GM23338 (cell line): ENCODE data around the gene SYT11. TPM values are rescaled to one million over a fixed set of nuclear protein-coding genes. Genes with fewer than 3 reads are reported as not detected.

Source experiments
- ATAC-seq: fragments of 200-7000 bp; cut with Tn5 transposase; 3 replicates; pipeline ENCODE4 v1.9.1; 2020
- DNase-seq: peaks from one replicate; pipeline ENCODE4 v3.0.0-alpha.2; 2015; ENCODE audit warnings: low spot score
- H2AFZ ChIP-seq: fragments of 200-600 bp; sonication (generic); 2 replicates; pipeline ENCODE4 v1.8.0; 2016; ENCODE audit warnings: antibody characterized with exemption, mild to moderate bottlenecking, moderate library complexity
- H3F3A ChIP-seq: fragments of 200-600 bp; sonication (generic); replicated peaks from 2 replicates; pipeline ENCODE4 v1.8.0; 2017; ENCODE audit warnings: antibody characterized with exemption, mixed run types, low read depth
- H3K27ac ChIP-seq: fragments of 200-600 bp; sonication (generic); 2 replicates; pipeline ENCODE4 v1.6.1; 2016; ENCODE audit warnings: low read depth
- H3K27me3 ChIP-seq: fragments of 200-600 bp; sonication (generic); 2 replicates; pipeline ENCODE4 v1.8.0; 2016; ENCODE audit warnings: mild to moderate bottlenecking, mixed run types, moderate library complexity; ENCODE audit not compliant: insufficient read depth
- H3K36me3 ChIP-seq: fragments of 200-600 bp; sonication (generic); 2 replicates; pipeline ENCODE4 v1.8.0; 2016; ENCODE audit warnings: mild to moderate bottlenecking; ENCODE audit not compliant: insufficient read depth
- H3K4me1 ChIP-seq: fragments of 200-600 bp; sonication (generic); 2 replicates; pipeline ENCODE4 v1.8.0; 2016; ENCODE audit warnings: mild to moderate bottlenecking, moderate library complexity; ENCODE audit not compliant: insufficient read depth
- H3K4me2 ChIP-seq: fragments of 200-600 bp; sonication (generic); 2 replicates; pipeline ENCODE4 v1.7.1; 2017; ENCODE audit warnings: mixed run types
- H3K4me3 ChIP-seq: fragments of 200-600 bp; sonication (generic); 2 replicates; pipeline ENCODE4 v1.6.1; 2016; ENCODE audit warnings: mixed run types
- H3K79me2 ChIP-seq: fragments of 200-600 bp; sonication (generic); replicated peaks from 2 replicates; pipeline ENCODE4 v1.8.0; 2017; ENCODE audit warnings: mild to moderate bottlenecking; ENCODE audit not compliant: insufficient read depth
- H3K9me2 ChIP-seq: fragments of 200-600 bp; sonication (generic); 2 replicates; pipeline ENCODE4 v1.8.0; 2017; ENCODE audit not compliant: insufficient read depth
- H4K20me1 ChIP-seq: fragments of 200-600 bp; sonication (generic); replicated peaks from 2 replicates; pipeline ENCODE4 v1.8.0; 2017; ENCODE audit warnings: mild to moderate bottlenecking; ENCODE audit not compliant: insufficient read depth
- H3K27ac Mint-ChIP-seq: 2 replicates; pipeline ENCODE4 v1.8.0; 2020; ENCODE audit warnings: inconsistent platforms, mild to moderate bottlenecking, moderate library complexity, mixed read lengths
- H3K27me3 Mint-ChIP-seq: 3 replicates; pipeline ENCODE4 v1.8.0; 2022; ENCODE audit warnings: low read depth, mild to moderate bottlenecking, moderate library complexity, mixed read lengths, inconsistent platforms; ENCODE audit not compliant: insufficient read depth, poor library complexity
- H3K36me3 Mint-ChIP-seq: 3 replicates; pipeline ENCODE4 v1.8.0; 2021; ENCODE audit warnings: low read depth, mild to moderate bottlenecking, inconsistent platforms, moderate library complexity, mixed read lengths
- H3K4me1 Mint-ChIP-seq: 3 replicates; pipeline ENCODE4 v1.8.0; 2020; ENCODE audit warnings: mild to moderate bottlenecking, inconsistent platforms, mixed read lengths
- H3K4me3 Mint-ChIP-seq: 3 replicates; pipeline ENCODE4 v1.8.0; 2021; ENCODE audit warnings: moderate library complexity, mild to moderate bottlenecking, inconsistent platforms, mixed read lengths
- H3K9me3 Mint-ChIP-seq: 3 replicates; pipeline ENCODE4 v1.8.0; 2020; ENCODE audit warnings: moderate library complexity, mild to moderate bottlenecking, inconsistent platforms, mixed read lengths
- ETS1 ChIP-seq: IDR thresholded peaks from 2 replicates; pipeline ENCODE4 v1.6.1; 2016; ENCODE audit warnings: antibody characterized with exemption
- EZH2 ChIP-seq: fragments of 200-600 bp; sonication (generic); IDR thresholded peaks from one replicate; pipeline ENCODE4 v1.8.0; 2017; ENCODE audit warnings: antibody characterized with exemption, mild to moderate bottlenecking, low read depth; ENCODE audit not compliant: unreplicated experiment
- EZH2phosphoT487 ChIP-seq: fragments of 200-600 bp; sonication (generic); IDR thresholded peaks from one replicate; pipeline ENCODE4 v1.8.1; 2018; ENCODE audit warnings: antibody characterized with exemption; ENCODE audit not compliant: unreplicated experiment
- JUNB ChIP-seq: IDR thresholded peaks from one replicate; pipeline ENCODE4 v1.6.1; 2016; ENCODE audit warnings: antibody characterized with exemption; ENCODE audit not compliant: unreplicated experiment
- NANOG ChIP-seq: IDR thresholded peaks from 2 replicates; pipeline ENCODE4 v1.6.1; 2016; ENCODE audit warnings: antibody characterized with exemption, borderline replicate concordance
- POLR2AphosphoS5 ChIP-seq: IDR thresholded peaks from 2 replicates; pipeline ENCODE4 v1.6.1; 2016; ENCODE audit warnings: antibody characterized with exemption, low read depth
- REST ChIP-seq: IDR thresholded peaks from one replicate; pipeline ENCODE4 v1.6.1; 2018; ENCODE audit warnings: antibody characterized with exemption; ENCODE audit not compliant: unreplicated experiment
- ZNF462 ChIP-seq: fragments of 250-450 bp; sonication (Bioruptor Pico); IDR thresholded peaks from 2 replicates; pipeline ENCODE4 v1.5.0; 2020; ENCODE audit warnings: mild to moderate bottlenecking, moderate library complexity
- polyA plus RNA-seq: library from polyadenylated mRNA; unstranded; fragments of >200 nt; fragmentation: Nextera tagmentation; extraction: Ambion mirVana; gene quantifications from 2 replicates; pipeline ENCODE4 v1.2.1, GENCODE V29; 2016
- total RNA-seq: library from RNA; depleted of rRNA; stranded (reverse); fragments of >200 nt; shearing (Covaris generic); gene quantifications from 2 replicates; pipeline ENCODE4 v1.2.3, GENCODE V29; 2014

The SYT11 gene
- total and polyA plus RNA-seq, 2 experiments from 2014 or later, result 3.9 to 15.9 TPM

- no peak for TF ChIP-seq ZNF462 (CRISPR knock-in tag)
- TF ChIP-seq EZH2, result no peak
Measured at GRCh38 chr1:155873860-155874259, 14.5 kb downstream of the SYT11 start (continued).

GRCh38 chr1:155877945-155878344, 18.6 kb downstream of the SYT11 start:
- TF ChIP-seq POLR2AphosphoS5 (no peak), EZH2phosphoT487 (no peak), EZH2 (no peak), REST (no peak), NANOG (no peak), ETS1 (no peak), JUNB (no peak)
- H3K27ac Mint-ChIP-seq, result no peak overlapping the region
- H3K36me3 ChIP-seq, result no peaks in the 10 kb centered on the region; the same call in 1 of the 2 replicates

More at GRCh38 chr1:155877945-155878344, 18.6 kb downstream of the SYT11 start:
- Histone ChIP-seq H3K4me3 (no peak overlapping the region), H3K79me2 (no peaks in the 10 kb centered on the region), H3F3A (no peaks in the 10 kb centered on the region), H3K4me2 (no peak overlapping the region), H2AFZ (no peak overlapping the region), H4K20me1 (no peaks in the 10 kb centered on the region; the same call in 1 of the 2 replicates), H3K9me2 (no peaks in the 10 kb centered on the region), H3K4me1 (no peaks in the 10 kb centered on the region), H3K27me3 (no peaks in the 10 kb centered on the region), H3K27ac (no peak overlapping the region)
- no peak for ATAC-seq
- no peaks in the 10 kb centered on the region for H3K36me3 Mint-ChIP-seq
- H3K9me3 Mint-ChIP-seq, result no peaks in the 10 kb centered on the region
- H3K27me3 Mint-ChIP-seq, result peaks cover 8% of the 10 kb centered on the region
- no peaks in the 10 kb centered on the region for H3K4me1 Mint-ChIP-seq
- no peak overlapping the region for H3K4me3 Mint-ChIP-seq
- DNase-seq, result no peak
